A549 (cell line): ENCODE data around the gene RHNO1. TPM values are rescaled to one million over a fixed set of nuclear protein-coding genes. Genes with fewer than 3 reads are reported as not detected.

ENCODE experiments used
- ATAC-seq, 2 experiments: fragments of 200-7000 bp in 1 of 2; fragments of >200 bp in 1 of 2; cut with Nextera tagmentation in 1 of 2; cut with Tn5 transposase in 1 of 2; 3 replicates each; pipeline versions ENCODE4 v1.8.0 to v1.9.1; 2018 to 2020; ENCODE audit warnings: mild to moderate bottlenecking in 1 of 2, moderate library complexity in 1 of 2
- CTCF ChIA-PET: fragments of 300-600 bp; sonication (Branson Sonifier 250); formaldehyde crosslinking; extraction: SDS; loops from one replicate; lab custom pipeline; 2021; ENCODE audit warnings: antibody characterized with exemption, inconsistent platforms; lab: Yijun Ruan, JAX
- POLR2A ChIA-PET: fragments of 350-600 bp; formaldehyde crosslinking; extraction: SDS; loops from one replicate; lab custom pipeline; 2021; ENCODE audit warnings: antibody characterized with exemption, inconsistent platforms; lab: Yijun Ruan, JAX
- DNase-seq, 2 experiments: peaks; one replicate each; pipeline versions ENCODE4 v3.0.0 to v3.0.0-alpha.2; 2011 to 2016; ENCODE audit warnings: low read depth in 1 of 2, low spot score in 1 of 2
- FAIRE-seq: peaks from 2 replicates; lab custom pipeline; 2011; peaks lifted over from hg19 to GRCh38; lab: Jason Lieb, UNC
- H3K27ac ChIP-seq, 2 experiments: fragments of >200 bp; sonication (Bioruptor Twin); formaldehyde crosslinking; 3 replicates each; pipeline ENCODE4 v1.5.1; 2016 to 2017
- H3K4me1 ChIP-seq: fragments of >200 bp; sonication (Bioruptor Twin); formaldehyde crosslinking; 3 replicates; pipeline ENCODE4 v1.6.1; 2016
- H3K4me2 ChIP-seq: fragments of >200 bp; sonication (Bioruptor Twin); formaldehyde crosslinking; 3 replicates; pipeline ENCODE4 v1.6.1; 2016
- H3K4me3 ChIP-seq: fragments of >200 bp; sonication (Bioruptor Twin); formaldehyde crosslinking; 3 replicates; pipeline ENCODE4 v1.5.1; 2016
- H3K9me3 ChIP-seq: fragments of >200 bp; sonication (Bioruptor Twin); formaldehyde crosslinking; 3 replicates; pipeline ENCODE4 v1.6.1; 2016
- BHLHE40 ChIP-seq: IDR thresholded peaks from 2 replicates; pipeline ENCODE4 v1.6.1; 2012; ENCODE audit warnings: low read depth, low read length, inconsistent platforms
- CBX2 ChIP-seq: fragments of 200-600 bp; sonication (generic); IDR thresholded peaks from 2 replicates; pipeline ENCODE4 v1.6.1; 2016; ENCODE audit warnings: low read depth, mild to moderate bottlenecking, borderline replicate concordance
- CTCF ChIP-seq: fragments of >200 bp; sonication (Bioruptor Twin); formaldehyde crosslinking; IDR thresholded peaks from 3 replicates; pipeline ENCODE4 v1.5.1; 2016
- E2F6 ChIP-seq: IDR thresholded peaks from 2 replicates; pipeline ENCODE4 v1.6.1; 2012; ENCODE audit warnings: low read depth, borderline replicate concordance
- ESRRA ChIP-seq: fragments of 150-350 bp; IDR thresholded peaks from 2 replicates; pipeline ENCODE4 v1.6.1; 2014; ENCODE audit warnings: mild to moderate bottlenecking, low read length, borderline replicate concordance
- FOSL2 ChIP-seq, 2 experiments: fragments of 450-650 bp in 1 of 2; fragments of >200 bp in 1 of 2; sonication (Bioruptor Twin) in 1 of 2; formaldehyde crosslinking; IDR thresholded peaks; 2 replicates each; pipeline versions ENCODE4 v1.5.0 to v1.6.1; 2016 to 2020; ENCODE audit warnings: mild to moderate bottlenecking in 1 of 2, moderate library complexity in 1 of 2
- FOXS1 ChIP-seq: fragments of 250-450 bp; sonication (Bioruptor Pico); IDR thresholded peaks from 2 replicates; pipeline ENCODE4 v1.5.0; 2020; ENCODE audit warnings: mild to moderate bottlenecking, moderate library complexity
- GATA3 ChIP-seq: IDR thresholded peaks from 2 replicates; pipeline ENCODE4 v1.6.1; 2012; ENCODE audit warnings: borderline replicate concordance
- KDM1A ChIP-seq: fragments of 200-600 bp; sonication (generic); IDR thresholded peaks from 2 replicates; pipeline ENCODE4 v1.6.1; 2016; ENCODE audit warnings: low read depth, mild to moderate bottlenecking
- KDM5A ChIP-seq: fragments of 200-600 bp; sonication (generic); IDR thresholded peaks from 2 replicates; pipeline ENCODE4 v1.6.1; 2016; ENCODE audit warnings: antibody characterized with exemption, mild to moderate bottlenecking
- MAFK ChIP-seq: fragments of 450-650 bp; IDR thresholded peaks from 2 replicates; pipeline ENCODE4 v1.6.1; 2014; ENCODE audit not compliant: partially characterized antibody
- MAZ ChIP-seq: fragments of 150-350 bp; IDR thresholded peaks from 2 replicates; pipeline ENCODE4 v1.6.1; 2014; ENCODE audit warnings: antibody characterized with exemption, low read depth, low read length, borderline replicate concordance
- PHF8 ChIP-seq: fragments of 200-600 bp; sonication (generic); IDR thresholded peaks from 2 replicates; pipeline ENCODE4 v1.6.1; 2016; ENCODE audit warnings: low read depth, mild to moderate bottlenecking, antibody characterized with exemption, moderate library complexity, borderline replicate concordance
- POLR2A ChIP-seq: IDR thresholded peaks from 2 replicates; pipeline ENCODE4 v1.6.1; 2012; ENCODE audit warnings: mild to moderate bottlenecking, low read length
- RCOR1 ChIP-seq: fragments of 150-350 bp; IDR thresholded peaks from 2 replicates; pipeline ENCODE4 v1.6.1; 2014; ENCODE audit warnings: antibody characterized with exemption, low read length, low read depth
- RFX5 ChIP-seq: fragments of 450-650 bp; IDR thresholded peaks from 2 replicates; pipeline ENCODE4 v1.7.1; 2014; ENCODE audit warnings: antibody characterized with exemption, mild to moderate bottlenecking, moderate library complexity
- RNF2 ChIP-seq: fragments of 200-600 bp; sonication (generic); IDR thresholded peaks from 2 replicates; pipeline ENCODE4 v1.6.1; 2016; ENCODE audit warnings: low read depth, mild to moderate bottlenecking, antibody characterized with exemption, moderate library complexity, borderline replicate concordance
- SMC3 ChIP-seq: fragments of >200 bp; sonication (Bioruptor Twin); formaldehyde crosslinking; IDR thresholded peaks from 3 replicates; pipeline ENCODE4 v1.6.1; 2018; ENCODE audit warnings: inconsistent platforms
- SREBF2 ChIP-seq: fragments of 450-650 bp; IDR thresholded peaks from 2 replicates; pipeline ENCODE4 v1.6.1; 2014; ENCODE audit warnings: mild to moderate bottlenecking, moderate library complexity
- TP53 ChIP-seq: fragments of 250-450 bp; sonication (Bioruptor Pico); IDR thresholded peaks from 2 replicates; pipeline ENCODE4 v1.5.0; 2021; ENCODE audit warnings: mild to moderate bottlenecking, moderate library complexity
- WGBS: methylation state at CpG from one replicate; pipeline ENCODE4 v1.1.6; 2017; ENCODE audit errors: missing lambda C conversion rate; 5-methylcytosine and 5-hydroxymethylcytosine counted together
- polyA plus RNA-seq, 4 experiments: library from polyadenylated mRNA; depleted of rRNA in 3 of 4; stranded (reverse); fragments of >200 nt; fragmentation: RNase III in 1 of 4; extraction: RNeasy Plus Mini Kit Qiagen cat#74134 plus additional on column Dnase treatment in 1 of 4; gene quantifications; 2 replicates in 3 of 4; 3 replicates in 1 of 4; pipeline ENCODE4 v1.2.3, GENCODE V29; 2011 to 2017

The RHNO1 gene
- polyA plus RNA-seq, 2 of the 4 experiments (the other 2 are of a cell fraction) = 35.7 to 85.9 TPM

GRCh38 chr12:2893007-2893406 is 16.0 kb downstream of the RHNO1 start:
- H3K4me2 ChIP-seq = peak overlapping the region; percentile 46
- peaks cover 28% of the 10 kb centered on the region for H3K4me1 ChIP-seq
- TF ChIP-seq GATA3 (no peak), FOSL2 (IDR thresholded peaks at IDR 0.05) (no peak), FOSL2 (CRISPR knock-in tag; IDR thresholded peaks at IDR 0.05) (peak; percentile 50; the same call in 1 of the 2 replicates)
- ATAC-seq (no peak), DNase-seq (peak in 1 of 2 experiments; percentile 43), FAIRE-seq (no peak)
- no peak overlapping the region for H3K4me3 ChIP-seq
- WGBS = 95% methylated on average over 8 of the region's 8 CpGs
- H3K9me3 ChIP-seq = no peaks in the 10 kb centered on the region
- CTCF ChIA-PET = interaction anchor here (0.6 to 3.8 kb wide), 3 partner anchors 7 to 1139 kb away, joined by 5 to 21 read pairs (median 16); no protein-coding TSS in a partner anchor
- POLR2A ChIA-PET = interaction anchor here (0.6 kb wide), 1 partner anchor 16 kb away, joined by 3 read pairs; the partner anchor contains the start of genes FOXM1 and RHNO1
- H3K27ac ChIP-seq = peak overlapping the region in 1 of 2 experiments; percentile 66; a peak in 3 of 6 replicates

- no peak for ATAC-seq
- WGBS = 2% methylated on average over 2 of the region's 2 CpGs
- H3K4me2 ChIP-seq = no peak overlapping the region
- POLR2A ChIA-PET = no interaction called here
- H3K27ac ChIP-seq = 0 out of 6 replicates have a peak overlapping the region, but pooled peaks of 1 of the 2 experiments have one; percentile 34
- peaks cover 26% of the 10 kb centered on the region for H3K4me1 ChIP-seq
- H3K4me3 ChIP-seq = no peak overlapping the region
- CTCF ChIA-PET = interaction anchor here (0.6 to 2.9 kb wide), 4 partner anchors 10 to 61 kb away, joined by 3 to 21 read pairs (median 10); no protein-coding TSS in a partner anchor
- DNase-seq = no peak
- TF ChIP-seq SMC3 (no peak), SREBF2 (no peak), PHF8 (no peak), MAZ (no peak), TP53 (no peak), RNF2 (no peak), FOXS1 (CRISPR knock-in tag) (no peak), KDM1A (no peak), RFX5 (no peak), POLR2A (no peak), RCOR1 (no peak)
- FAIRE-seq = no peak
- H3K9me3 ChIP-seq = no peaks in the 10 kb centered on the region
Observed at GRCh38 chr12:2895051-2895451, 18.0 kb downstream of the RHNO1 start.

- H3K4me3 ChIP-seq = no peak overlapping the region
- ATAC-seq (no peak), DNase-seq (no peak), FAIRE-seq (no peak)
- POLR2A ChIA-PET = no interaction called here
- no peaks in the 10 kb centered on the region for H3K9me3 ChIP-seq
- peaks cover 24% of the 10 kb centered on the region for H3K4me1 ChIP-seq
- H3K4me2 ChIP-seq = no peak overlapping the region
- WGBS = 54% methylated on average over 2 of the region's 2 CpGs
- TF ChIP-seq MAFK (peak; percentile 15), FOSL2 (IDR thresholded peaks at IDR 0.05) (no peak), FOSL2 (CRISPR knock-in tag; IDR thresholded peaks at IDR 0.05) (peak; percentile 65), MAZ (no peak)
- TF ChIP-seq, all 56 proteins: peak for 2
- no peak overlapping the region for H3K27ac ChIP-seq
- CTCF ChIA-PET = interaction anchor here (0.6 to 2.9 kb wide), 4 partner anchors 10 to 60 kb away, joined by 3 to 21 read pairs (median 10); no protein-coding TSS in a partner anchor
Observed at GRCh38 chr12:2895511-2895910, 18.5 kb downstream of the RHNO1 start.

GRCh38 chr12:2897418-2897817 is 20.4 kb downstream of the RHNO1 start:
- no peaks in the 10 kb centered on the region for H3K9me3 ChIP-seq
- no peak for DNase-seq
- CTCF ChIA-PET = interaction anchor here (0.6 to 2.3 kb wide), 3 partner anchors 9 to 47 kb away, joined by 3 to 15 read pairs (median 4); no protein-coding TSS in a partner anchor
- H3K4me2 ChIP-seq = no peak overlapping the region
- 94% methylated on average over 5 of the region's 5 CpGs for WGBS
- no peak for FAIRE-seq
- ATAC-seq = no peak
- H3K4me3 ChIP-seq = no peak overlapping the region
- POLR2A ChIA-PET = no interaction called here
- H3K4me1 ChIP-seq = peaks cover 17% of the 10 kb centered on the region
- no peak overlapping the region for H3K27ac ChIP-seq
- TF ChIP-seq KDM5A (no peak), E2F6 (no peak), RFX5 (no peak), BHLHE40 (no peak), CTCF (no peak), CBX2 (no peak), ESRRA (no peak)
